Measurements from ENCODE around the gene PRKAG1. TPM values are rescaled to one million over a fixed set of nuclear protein-coding genes. Genes with fewer than 3 reads are reported as not detected.
A peak's percentile ranks its signal among the peaks of the same experiment; 100 is the strongest.

PRKAG1 gene
- total RNA-seq, 4 donors from 2014 or later = 34.7 to 46.6 (median 39.6) TPM

DNA sequence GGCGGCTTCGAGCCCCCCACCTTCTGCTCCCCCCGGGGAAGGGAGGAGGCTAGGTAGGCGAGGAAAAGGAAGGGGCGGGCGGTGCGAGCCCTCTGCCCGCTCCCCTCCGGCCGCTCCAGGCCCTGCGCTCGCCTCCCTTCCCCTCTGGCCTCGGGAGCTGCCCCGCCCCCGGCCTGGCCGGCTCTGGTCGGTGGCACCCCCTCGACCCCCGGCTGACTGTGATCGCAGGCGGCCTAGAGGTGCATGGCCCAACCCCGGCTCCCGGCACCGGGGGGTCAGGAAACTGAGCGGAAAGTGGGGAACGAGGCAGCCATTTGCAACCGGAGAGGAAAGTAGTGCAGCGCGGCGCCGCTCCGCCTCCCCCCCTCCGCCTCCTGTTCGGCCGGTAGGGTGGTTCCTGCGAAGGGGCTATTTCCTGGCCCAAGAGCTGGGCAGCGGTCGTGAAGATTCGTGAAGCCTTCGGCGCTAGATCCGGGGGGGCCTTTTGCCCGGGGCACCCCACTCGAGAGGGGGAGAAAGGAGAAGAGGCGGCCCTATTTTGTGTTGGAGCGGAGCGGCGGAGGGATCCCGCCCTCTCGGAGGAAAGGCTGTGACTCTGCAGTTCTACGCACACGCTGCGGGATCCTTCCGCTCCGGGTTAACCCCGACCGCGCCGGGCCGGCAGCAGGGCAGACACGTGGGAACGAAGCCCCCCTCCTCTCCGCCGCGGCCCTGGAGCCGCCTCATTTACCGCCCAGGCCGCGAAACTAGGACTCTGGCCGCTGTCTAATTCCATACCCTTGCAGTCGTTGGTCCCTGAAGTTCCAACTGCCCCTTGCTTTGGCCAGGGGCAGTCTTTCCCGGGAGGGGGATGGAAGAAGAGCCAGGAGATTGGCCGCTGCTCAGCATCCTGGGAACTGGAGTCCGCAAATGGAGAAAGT, 41.9 kb upstream of the PRKAG1 start, which contains the start of gene KMT2D:
KMT2D (minus strand) TSS at position 558 of the 920 bp plus-strand sequence. CDS start 5,470 bp downstream, outside the sequence.
- peak; percentile 89 to 93 for DNase-seq
- TF ChIP-seq, protein P1, sequence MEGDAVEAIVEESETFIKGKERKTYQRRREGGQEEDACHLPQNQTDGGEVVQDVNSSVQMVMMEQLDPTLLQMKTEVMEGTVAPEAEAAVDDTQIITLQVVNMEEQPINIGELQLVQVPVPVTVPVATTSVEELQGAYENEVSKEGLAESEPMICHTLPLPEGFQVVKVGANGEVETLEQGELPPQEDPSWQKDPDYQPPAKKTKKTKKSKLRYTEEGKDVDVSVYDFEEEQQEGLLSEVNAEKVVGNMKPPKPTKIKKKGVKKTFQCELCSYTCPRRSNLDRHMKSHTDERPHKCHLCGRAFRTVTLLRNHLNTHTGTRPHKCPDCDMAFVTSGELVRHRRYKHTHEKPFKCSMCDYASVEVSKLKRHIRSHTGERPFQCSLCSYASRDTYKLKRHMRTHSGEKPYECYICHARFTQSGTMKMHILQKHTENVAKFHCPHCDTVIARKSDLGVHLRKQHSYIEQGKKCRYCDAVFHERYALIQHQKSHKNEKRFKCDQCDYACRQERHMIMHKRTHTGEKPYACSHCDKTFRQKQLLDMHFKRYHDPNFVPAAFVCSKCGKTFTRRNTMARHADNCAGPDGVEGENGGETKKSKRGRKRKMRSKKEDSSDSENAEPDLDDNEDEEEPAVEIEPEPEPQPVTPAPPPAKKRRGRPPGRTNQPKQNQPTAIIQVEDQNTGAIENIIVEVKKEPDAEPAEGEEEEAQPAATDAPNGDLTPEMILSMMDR (IDR thresholded peaks at IDR 0.05) = peak in 3 of 4 experiments; percentile 41 to 75 (median 43)
- peak; percentile 57 to 70 for TF ChIP-seq POLR2A (IDR thresholded peaks at IDR 0.05)
- Histone ChIP-seq H3K9me3 (no peaks in the 10 kb centered on the region), H3K27ac (peak within 1 kb of the TSS; percentile 94 to 98), H3K36me3 (no peaks in the 10 kb centered on the region), H3K4me1 (peaks cover 0 to 17% of the 10 kb centered on the region in 2 donors), H3K4me3 (peak within 1 kb of the TSS; percentile 61 to 93), H3K27me3 (no peaks in the 10 kb centered on the region)
- intact Hi-C loops (cut with DNase I; ENCODE audit: low total_unique reads) = loop anchor here (10.0 kb wide), 1 partner anchor 64 kb away; no protein-coding TSS in a partner anchor

DNA sequence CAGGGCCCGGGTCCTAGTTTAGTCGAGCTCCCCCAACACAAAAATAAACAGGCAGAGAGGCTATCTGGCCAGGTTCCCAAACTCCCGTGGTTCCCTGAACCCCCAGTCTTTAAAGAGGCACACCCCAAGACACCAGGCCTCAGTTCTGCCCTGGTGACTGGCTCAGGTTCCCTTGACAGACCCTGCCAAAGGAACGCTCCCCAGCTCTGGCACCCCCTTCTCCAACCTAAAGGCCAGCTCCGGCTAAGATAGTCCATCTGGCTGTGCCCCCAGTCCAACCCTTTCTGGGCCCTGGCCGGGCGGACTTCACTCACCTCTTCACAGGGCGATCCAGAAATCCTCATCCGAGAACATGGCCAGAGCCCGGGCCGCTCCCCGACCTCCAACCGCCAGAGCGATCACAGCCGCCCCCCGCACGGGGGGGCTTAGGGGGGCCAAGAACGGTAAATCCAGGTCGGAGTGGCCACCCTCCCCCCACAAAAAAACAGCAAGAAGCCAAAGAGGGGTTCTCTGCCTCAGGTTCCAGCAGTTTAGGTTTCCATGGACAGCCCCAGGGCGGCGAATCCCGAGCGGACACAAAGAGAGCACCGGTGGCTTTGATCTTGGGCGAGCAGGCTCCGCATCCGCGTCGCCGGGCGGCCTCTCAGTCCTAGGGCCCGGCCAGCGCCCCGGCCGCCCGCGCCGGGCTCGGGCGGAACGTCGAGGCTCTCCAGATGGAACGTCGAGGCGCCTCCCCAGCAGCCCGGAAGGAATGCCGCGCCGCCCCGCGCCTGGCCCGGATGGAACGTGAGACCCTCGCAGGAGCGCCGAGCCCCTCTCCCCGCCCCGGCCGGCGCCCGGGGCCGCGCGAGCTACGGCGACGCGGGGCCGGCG, 41.0 kb upstream of the PRKAG1 start:
- no peak for DNase-seq
- Histone ChIP-seq H3K27ac (peak overlapping the region; percentile 94 to 98), H3K9me3 (no peaks in the 10 kb centered on the region), H3K4me3 (peak overlapping the region; percentile 61 to 93), H3K27me3 (no peaks in the 10 kb centered on the region), H3K36me3 (no peaks in the 10 kb centered on the region), H3K4me1 (peaks cover 0 to 21% of the 10 kb centered on the region in 2 donors)
- TF ChIP-seq, protein P1 (IDR thresholded peaks at IDR 0.05) = no peak
- no peak for TF ChIP-seq POLR2A (IDR thresholded peaks at IDR 0.05)
- intact Hi-C loops (cut with DNase I; ENCODE audit: low total_unique reads) = loop anchor here (10.0 kb wide), 1 partner anchor 65 kb away; no protein-coding TSS in a partner anchor

DNA sequence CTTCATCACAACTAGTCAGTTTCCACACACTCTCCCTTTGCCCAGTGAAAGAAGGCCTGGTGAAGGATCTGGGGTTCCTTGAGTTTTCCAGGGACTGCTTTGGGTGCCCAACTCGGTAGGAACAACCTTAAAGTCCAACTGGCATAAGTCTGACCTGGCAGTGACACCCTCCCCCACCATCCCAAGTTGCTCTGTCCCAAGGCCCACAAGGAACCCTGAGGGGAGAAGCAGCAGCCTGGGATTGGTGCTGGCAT, 40.4 kb upstream of the PRKAG1 start:
- no peaks in the 10 kb centered on the region for H3K36me3 ChIP-seq
- no peaks in the 10 kb centered on the region for H3K27me3 ChIP-seq
- peaks cover 0 to 21% of the 10 kb centered on the region in 2 donors for H3K4me1 ChIP-seq
- peak overlapping the region; percentile 61 to 93 for H3K4me3 ChIP-seq
- intact Hi-C loops (cut with DNase I; ENCODE audit: low total_unique reads) = no loop called here
- no peaks in the 10 kb centered on the region for H3K9me3 ChIP-seq
- TF ChIP-seq, protein P1 (IDR thresholded peaks at IDR 0.05) = no peak
- TF ChIP-seq POLR2A (IDR thresholded peaks at IDR 0.05) = no peak
- no peak for DNase-seq
- peak overlapping the region; percentile 94 to 98 for H3K27ac ChIP-seq

DNA sequence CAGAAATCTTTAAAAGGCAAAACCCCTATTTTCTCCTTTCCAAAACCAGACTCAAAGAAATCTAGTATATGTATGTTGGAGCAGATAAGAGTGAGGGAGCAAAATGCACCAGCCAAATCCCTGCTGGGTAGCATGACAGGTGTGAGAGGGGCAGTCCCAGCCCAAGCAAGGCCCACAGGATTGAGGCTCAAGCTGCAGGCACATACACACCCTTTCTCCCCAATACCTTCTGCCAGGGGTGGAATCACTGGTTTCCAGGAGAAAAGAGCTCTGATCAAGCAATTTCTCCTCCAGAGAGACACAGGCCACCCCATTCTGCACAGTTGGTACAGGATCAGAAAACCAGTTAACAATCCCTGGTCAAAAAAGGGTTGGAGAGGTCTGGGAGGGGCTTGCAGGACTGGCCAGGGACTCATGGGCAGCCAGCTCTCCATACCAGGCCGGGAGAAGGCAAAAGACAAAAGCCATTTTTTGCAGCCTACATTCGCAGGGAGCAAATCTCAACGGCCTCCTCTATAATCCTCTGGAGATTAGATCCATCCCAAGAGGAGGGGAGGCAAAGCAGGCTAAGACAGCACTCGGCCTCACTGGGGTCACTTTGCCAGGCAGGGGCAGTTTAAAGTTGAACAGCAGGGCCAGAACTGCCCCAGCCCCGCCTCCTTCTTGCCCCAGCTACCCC, 39.9 kb upstream of the PRKAG1 start:
- peak overlapping the region; percentile 61 to 93 for H3K4me3 ChIP-seq
- H3K9me3 ChIP-seq = no peaks in the 10 kb centered on the region
- H3K27ac ChIP-seq = peak overlapping the region; percentile 94 to 98
- no peak for DNase-seq
- intact Hi-C loops (cut with DNase I; ENCODE audit: low total_unique reads) = no loop called here
- H3K4me1 ChIP-seq = peaks cover 0 to 21% of the 10 kb centered on the region in 2 donors
- TF ChIP-seq, protein P1 (IDR thresholded peaks at IDR 0.05) = no peak
- no peak for TF ChIP-seq POLR2A (IDR thresholded peaks at IDR 0.05)
- H3K27me3 ChIP-seq = no peaks in the 10 kb centered on the region
- no peaks in the 10 kb centered on the region for H3K36me3 ChIP-seq
